HG03442 (cell line): ENCODE data around the gene AEBP1.
A peak's percentile ranks its signal among the peaks of the same experiment; 100 is the strongest.

Experiments
- ATAC-seq: cut with Tn5 transposase; IDR thresholded peaks from one replicate; pipeline ENCODE4 v1.9.1; 2021; ENCODE audit warnings: mild to moderate bottlenecking, moderate library complexity; ENCODE audit not compliant: unreplicated experiment

The AEBP1 gene

DNA sequence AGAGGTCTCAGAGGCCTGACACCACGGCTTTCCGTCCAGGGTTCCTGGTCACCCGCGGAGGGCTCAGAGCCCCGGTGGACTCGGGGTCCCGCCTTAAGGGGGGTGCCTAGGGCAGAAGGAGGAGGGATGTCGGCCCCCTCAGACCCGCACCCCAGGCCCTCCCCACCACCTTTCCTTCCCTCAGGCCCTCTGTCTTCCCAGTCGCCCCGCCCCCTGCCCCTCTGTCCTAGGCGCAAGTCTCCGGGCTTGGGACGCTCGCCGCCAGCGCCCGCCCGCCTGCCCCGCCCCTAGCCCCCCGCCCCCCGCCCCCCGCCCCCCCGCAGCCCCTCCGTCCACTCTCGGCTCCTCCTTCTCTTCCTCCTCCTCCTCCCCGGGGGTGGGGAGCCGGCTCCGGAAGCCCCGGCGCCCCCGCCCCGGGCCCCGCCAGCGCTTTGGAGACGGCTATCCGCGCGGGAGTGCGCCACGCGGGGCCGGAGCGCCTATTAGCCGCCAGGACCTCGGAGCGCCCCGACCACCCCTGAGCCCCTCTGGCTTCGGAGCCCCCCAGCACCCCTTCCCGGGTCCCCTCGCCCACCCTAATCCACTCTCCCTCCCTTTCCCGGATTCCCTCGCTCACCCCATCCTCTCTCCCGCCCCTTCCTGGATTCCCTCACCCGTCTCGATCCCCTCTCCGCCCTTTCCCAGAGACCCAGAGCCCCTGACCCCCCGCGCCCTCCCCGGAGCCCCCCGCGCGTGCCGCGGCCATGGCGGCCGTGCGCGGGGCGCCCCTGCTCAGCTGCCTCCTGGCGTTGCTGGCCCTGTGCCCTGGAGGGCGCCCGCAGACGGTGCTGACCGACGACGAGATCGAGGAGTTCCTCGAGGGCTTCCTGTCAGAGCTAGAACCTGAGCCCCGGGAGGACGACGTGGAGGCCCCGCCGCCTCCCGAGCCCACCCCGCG is at the start of gene AEBP1:
Gene AEBP1, plus strand, starts transcription at position 423 of the 937 bp plus-strand sequence. Its CDS starts 321 bp downstream, at position 744.
- no peak for ATAC-seq

DNA sequence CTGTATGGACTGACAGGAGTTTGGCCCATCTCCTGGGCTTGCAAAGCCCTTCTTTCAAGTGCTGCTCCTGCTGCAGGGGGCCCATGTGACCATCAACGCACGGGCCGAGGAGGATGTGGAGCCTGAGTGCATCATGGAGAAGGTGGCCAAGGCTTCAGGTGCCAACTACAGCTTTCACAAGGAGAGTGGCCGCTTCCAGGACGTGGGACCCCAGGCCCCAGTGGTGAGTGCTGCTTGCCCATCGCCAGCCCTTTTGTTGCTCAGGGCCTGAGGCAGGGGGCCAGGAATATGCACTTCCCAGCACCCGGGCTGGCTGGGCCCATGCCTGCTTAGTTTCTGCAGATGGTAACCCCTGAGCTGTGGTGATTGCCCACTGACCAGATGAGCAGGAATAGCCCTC is 47.5 kb upstream of the AEBP1 start:
- no peak for ATAC-seq

DNA sequence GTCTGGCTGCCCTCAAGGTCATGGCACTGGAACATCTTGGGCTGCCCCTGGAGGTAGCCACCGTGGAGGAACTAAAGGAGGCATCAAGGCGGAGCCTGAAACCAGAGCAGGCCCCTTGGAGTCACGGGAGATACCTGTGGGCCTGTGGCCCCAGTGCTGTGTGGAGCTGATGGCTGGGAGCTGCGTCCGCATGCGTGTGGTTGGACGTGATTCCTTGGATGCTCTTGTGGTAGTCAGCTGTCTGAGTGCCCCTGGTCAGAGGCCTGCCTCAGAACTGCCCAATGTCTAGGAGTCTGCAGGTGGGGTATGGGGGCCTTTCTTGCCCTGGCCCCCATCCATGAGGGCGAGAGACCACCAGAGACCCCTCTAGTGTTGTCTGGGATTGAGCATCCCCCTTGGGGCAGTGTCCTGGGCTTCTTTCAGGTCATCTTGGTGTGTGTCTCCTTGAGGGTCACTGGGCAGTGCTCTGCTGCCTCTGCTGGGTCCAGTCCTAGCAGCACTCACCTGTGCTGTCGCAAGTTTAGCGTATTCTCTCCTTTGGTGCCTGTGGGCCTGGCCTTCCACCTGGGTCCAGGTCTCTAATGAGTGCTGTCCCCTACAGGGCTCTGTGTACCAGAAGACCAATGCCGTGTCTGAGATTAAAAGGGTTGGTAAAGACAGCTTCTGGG is 46.8 kb upstream of the AEBP1 start:
- ATAC-seq: no peak

DNA sequence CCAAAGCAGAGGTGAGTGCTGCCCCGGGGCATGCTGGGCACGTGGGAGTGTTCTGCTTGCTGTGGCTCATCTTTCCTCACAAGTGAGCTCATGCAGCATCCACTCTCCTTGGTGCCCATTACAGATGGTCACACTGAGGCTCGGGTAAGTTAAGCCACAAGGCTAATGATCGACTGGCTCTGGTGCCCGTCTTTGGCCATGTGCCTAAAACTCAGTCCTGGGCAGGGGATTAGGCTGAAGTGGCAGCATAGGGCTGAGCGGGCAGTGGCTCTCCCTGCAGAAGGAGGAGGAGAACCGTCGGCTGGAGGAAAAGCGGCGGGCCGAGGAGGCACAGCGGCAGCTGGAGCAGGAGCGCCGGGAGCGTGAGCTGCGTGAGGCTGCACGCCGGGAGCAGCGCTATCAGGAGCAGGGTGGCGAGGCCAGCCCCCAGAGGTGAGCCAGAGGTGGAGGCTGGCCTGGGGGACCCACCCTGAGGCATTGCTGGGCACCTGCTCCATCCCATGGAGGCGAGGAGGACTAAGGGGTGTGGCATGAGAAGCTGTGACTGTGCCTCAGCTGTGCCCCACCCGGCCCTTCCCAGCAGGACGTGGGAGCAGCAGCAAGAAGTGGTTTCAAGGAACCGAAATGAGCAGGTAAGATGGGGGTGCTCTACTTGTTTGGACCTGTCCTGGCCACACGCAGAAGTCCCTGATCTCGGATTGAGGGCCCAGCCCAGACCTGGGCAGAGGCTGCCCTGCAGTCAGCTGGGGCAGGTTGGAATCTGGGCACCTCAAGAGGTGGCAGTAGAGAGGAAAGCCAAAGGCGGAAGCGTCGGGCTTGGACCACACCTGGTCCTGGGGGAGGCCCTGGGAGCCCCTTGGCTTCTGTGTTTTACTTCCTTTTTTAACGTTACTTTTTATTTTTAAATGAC is 46.0 kb upstream of the AEBP1 start:
- no peak for ATAC-seq

DNA sequence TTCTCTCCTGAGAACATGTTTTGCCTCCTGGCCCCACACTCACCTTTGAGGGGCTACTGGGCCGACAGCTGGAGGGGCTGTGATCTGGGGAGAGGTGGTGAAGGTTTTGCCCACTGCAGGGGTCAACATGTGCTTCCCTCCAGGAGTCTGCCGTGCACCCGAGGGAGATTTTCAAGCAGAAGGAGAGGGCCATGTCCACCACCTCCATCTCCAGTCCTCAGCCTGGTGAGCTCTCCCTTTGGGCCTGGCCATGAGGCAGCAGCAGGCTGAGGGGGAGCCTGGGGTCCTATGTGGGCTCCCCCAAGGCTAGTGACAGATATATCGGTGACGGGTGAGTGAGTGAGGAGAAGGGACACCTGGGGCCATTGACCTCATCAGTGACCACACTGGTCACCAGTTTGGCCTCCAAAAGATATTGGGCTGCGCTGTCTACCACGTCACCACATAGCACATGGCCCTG is 45.4 kb upstream of the AEBP1 start:
- ATAC-seq: no peak

DNA sequence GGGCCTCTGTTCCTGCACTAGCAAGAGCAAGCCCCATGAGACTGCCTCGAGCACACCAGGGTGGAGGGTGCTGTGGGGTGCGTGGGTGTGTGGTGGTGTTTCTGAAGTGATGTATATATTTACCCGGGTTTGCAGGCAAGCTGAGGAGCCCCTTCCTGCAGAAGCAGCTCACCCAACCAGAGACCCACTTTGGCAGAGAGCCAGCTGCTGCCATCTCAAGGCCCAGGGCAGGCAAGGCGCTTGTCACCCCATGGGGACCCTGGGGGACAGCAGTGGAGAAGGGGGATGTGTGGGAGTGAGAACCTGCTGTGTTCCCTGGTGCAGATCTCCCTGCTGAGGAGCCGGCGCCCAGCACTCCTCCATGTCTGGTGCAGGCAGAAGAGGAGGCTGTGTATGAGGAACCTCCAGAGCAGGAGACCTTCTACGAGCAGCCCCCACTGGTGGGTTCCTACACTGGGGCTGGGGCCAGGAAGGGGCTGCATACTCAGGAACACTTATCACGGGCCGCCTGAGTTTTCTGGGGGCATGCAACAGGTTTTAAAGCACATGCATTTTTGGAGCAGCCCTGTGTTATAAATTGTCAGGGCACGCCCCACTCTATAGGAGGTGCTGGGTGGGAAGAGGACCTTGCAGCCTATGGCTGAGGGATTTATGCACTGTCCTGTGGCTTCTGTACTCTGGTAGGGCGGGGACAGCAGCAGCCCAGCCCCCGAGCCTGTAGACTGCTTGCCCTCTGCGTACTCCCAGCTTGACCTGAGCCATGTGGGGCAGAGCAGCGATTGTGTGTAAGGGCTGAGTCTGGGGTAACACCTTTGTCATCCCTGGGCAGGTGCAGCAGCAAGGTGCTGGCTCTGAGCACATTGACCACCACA is 44.7 kb upstream of the AEBP1 start:
- ATAC-seq: peak; percentile 69

DNA sequence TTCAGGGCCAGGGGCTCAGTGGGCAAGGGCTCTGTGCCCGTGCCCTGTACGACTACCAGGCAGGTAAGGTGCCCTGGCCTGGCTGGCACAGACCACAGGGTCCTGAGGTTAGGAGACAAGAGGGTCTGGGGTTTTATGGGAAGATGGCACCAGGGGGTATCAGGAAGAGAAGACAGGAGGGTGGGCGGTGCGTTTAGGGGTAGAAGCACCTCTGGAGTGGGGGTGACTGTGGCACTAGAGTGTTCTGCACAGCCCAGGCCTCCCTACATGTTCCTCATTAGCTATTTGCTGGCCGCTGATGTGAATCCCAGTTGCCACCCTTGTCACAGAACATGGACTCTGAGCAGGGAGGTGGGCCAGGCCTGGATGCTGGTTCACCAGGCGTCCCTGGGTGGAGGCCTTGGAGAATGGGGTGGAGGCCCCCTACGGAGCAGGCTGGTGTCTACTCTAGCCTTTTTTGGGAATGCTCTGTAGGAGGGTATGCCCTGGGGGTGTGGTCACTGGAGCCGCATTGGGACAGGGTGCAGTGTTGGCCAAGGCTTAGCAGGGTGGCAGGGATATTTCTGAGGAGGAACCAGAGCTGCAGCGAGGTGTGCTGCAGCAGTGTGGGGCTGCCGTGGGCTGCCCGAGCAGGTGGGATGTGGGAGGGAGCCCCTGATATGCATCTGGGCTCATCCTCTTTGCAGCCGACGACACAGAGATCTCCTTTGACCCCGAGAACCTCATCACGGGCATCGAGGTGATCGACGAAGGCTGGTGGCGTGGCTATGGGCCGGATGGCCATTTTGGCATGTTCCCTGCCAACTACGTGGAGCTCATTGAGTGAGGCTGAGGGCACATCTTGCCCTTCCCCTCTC is 43.8 kb upstream of the AEBP1 start:
- no peak for ATAC-seq

DNA sequence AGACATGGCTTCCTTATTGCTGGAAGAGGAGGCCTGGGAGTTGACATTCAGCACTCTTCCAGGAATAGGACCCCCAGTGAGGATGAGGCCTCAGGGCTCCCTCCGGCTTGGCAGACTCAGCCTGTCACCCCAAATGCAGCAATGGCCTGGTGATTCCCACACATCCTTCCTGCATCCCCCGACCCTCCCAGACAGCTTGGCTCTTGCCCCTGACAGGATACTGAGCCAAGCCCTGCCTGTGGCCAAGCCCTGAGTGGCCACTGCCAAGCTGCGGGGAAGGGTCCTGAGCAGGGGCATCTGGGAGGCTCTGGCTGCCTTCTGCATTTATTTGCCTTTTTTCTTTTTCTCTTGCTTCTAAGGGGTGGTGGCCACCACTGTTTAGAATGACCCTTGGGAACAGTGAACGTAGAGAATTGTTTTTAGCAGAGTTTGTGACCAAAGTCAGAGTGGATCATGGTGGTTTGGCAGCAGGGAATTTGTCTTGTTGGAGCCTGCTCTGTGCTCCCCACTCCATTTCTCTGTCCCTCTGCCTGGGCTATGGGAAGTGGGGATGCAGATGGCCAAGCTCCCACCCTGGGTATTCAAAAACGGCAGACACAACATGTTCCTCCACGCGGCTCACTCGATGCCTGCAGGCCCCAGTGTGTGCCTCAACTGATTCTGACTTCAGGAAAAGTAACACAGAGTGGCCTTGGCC is 43.0 kb upstream of the AEBP1 start:
- no peak for ATAC-seq

DNA sequence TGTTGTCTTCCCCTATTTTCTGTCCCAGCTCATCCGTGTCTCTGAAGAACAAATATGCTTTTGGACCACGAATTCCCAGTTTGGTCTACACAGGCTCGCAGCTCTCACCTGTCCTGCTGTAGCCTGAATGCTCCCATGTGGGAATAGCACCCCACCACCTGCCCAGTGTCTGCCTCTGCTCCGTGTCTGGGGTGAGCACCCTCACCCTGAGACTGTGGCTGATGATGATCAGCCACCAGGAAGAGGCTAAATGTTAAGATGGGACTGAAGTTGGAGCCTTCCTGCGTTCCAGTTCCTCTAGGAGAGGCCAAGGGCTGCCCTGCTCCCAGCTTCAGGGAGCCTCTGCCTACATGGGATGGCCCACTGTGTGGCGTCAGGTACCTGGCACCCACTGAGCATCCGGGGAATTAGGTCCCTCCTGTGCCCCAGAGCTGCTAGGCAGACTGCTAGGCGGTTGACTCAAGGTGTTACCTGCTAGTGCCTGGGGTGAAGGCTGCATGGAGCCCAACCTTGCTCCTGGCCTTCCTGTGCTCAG is 42.4 kb upstream of the AEBP1 start:
- no peak for ATAC-seq

DNA sequence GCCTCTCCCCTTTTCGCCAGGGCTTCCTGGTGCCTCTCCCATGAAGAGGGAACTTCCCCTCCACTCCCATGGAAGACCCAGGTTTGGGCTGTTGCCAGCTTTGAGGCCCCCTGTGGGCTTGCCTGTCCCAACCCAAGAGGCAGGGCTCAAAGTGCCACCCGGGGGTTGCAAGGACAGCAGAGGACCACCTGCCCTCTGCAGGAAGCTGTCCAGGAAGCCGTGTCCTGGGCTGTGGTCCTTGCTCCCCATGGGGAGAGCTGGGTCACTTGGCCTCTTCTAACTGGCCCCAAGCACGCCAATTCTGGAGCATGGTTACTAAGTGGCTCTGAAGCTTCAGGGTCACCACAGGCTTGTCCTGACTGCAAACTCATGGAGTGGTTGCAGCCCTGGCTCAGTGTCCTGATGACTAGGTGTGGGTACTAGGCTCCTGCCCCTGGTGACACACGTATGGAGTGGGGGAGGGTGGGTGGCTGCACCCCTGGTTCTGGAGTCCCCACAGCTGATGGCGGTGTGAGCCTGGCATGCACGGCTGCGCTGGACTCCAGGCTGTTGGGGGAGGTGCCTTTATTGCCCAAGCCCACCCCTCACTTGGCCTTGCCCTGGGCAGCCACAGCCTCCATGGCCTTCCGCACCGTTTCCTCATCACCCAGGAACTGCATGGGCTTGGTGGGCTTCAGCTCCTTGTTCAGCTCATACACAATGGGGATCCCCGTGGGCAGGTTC is 41.8 kb upstream of the AEBP1 start:
- ATAC-seq: no peak

DNA sequence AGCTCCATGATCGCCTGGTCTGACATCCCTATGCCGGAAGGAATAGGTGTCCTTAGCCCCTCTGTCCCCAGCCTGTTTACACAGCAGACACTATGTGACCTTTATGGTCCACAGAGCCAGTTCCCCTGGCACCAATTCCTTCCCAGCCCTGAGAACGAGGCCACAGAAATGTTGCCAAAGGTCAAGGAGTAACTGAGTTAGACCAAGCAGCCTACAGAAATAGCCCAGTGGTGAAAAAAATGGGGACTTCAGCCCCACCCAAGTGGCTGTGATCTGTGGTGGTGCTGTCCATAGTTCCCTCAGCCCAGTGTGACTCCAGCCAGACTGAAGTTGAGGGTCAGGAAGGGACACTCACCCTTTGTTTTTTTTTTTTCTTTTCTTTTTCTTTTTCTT is 41.2 kb upstream of the AEBP1 start:
- ATAC-seq: no peak

DNA sequence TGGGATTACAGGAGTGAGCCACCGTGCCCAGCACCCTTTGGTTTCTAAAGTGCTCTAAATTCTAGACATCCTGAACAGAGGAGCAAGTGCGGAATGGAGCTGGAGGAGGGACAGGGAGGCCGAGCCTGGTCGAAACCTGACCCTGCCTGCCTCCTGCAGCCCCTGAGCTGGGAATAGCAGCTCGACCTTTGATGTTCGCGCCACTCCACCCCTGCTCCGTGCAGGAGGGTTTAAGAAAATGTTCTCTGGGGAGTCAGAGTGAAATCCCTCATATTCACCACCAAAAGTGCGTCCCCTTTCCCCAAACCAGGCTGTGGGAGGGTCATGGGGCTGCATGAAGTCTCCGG is 40.6 kb upstream of the AEBP1 start:
- no peak for ATAC-seq

DNA sequence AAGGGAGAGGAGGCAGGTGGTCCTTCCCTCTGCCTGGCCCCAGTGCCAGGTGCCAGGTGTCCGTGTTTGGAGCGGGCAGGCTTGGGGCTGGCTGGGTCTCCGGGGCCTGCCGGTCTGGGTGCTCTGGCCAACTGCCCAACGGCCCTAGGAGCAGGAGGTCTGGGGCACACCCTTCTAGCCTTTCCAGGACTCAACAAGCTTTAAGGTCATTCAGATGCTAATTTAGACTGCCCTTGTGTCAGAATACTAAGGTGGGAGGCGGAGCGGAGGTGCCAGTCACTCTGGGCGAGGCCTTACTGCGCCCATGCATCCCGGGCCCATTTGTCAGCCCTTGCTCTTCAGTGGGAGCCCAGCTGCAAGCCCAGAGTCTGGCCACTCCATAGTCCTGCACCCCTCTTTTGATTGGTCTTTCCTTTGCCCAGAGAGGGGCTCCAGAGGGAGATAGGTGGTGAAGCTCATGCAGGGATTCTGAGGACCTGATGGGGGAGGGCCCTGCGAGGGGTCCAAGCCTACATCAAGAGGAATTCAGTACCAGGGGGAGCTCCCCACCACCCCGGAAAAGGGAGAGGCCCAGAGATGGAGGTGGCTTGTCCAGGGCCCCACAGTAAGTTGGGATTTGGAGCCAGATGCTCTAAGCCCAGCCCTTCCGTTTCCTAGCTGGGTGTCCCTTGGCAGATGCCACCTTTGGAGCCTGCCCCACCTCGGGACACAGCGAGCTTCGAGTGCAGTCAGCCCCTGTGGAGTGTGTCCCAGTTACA is 40.1 kb upstream of the AEBP1 start:
- ATAC-seq: no peak

DNA sequence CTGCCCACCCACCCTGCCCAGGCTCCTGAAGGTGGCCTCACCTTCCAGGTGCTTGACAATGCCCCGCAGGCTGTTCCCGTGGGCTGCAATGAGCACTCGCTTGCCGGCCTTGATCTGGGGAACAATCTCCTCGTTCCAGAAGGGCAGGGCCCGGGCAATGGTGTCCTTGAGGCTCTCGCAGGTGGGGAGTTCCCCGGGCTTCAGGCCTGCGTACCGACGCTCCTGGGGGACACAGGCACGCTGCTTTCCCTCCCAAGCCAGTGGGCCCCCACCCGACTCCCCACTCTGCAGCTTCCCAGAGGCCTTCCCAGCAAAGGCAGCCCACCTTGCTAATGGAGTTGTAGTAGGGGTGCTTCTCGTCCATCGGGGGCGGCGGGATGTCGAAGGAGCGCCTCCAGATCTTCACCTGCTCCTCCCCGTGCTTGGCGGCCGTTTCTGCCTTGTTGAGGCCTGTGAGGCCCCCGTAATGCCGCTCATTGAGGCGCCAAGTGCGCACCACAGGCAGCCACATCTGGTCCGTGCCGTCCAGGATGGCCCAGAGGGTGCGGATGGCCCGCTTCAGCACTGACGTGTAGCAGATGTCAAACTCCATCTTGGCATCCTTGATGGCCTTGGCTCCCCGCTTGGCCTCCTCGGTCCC is 39.2 kb upstream of the AEBP1 start:
- no peak for ATAC-seq

DNA sequence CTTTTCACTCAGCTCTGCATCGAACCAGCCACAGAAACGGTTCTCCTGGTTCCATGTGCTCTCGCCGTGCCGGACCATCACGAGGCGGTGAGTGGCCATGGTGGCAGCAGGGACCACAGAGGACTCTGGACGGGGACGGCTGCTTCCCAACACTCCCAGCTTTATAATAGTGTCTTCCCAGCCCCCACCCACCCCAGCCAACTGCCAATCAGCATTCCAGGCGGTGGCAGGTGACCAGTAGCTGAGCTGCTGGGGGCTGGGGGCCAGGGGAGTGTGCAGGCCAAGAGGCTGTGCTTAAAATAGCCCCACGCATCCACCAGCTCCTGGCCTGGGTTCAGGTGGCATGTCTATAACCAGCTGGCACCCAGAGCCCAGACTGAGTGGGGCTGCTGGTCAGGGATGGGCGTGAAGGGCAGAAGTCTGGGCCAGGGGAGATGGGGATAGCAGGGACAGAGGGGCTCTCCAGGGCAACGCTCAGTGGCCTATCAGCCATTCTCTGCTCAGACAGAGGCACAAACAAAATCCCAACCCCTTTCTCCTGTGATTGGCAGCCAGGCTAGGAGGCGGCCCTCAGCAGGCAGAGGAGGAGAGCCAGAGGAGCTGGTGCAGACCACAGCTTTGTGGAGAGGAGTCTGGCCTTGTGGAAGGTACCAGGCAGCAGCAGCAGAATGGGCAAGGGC is 38.6 kb upstream of the AEBP1 start, which contains the start of gene PGAM2:
Gene PGAM2, minus strand, starts transcription at position 137 of the 680 bp plus-strand sequence. Its CDS starts 38 bp downstream, at position 99.
- ATAC-seq: no peak

DNA sequence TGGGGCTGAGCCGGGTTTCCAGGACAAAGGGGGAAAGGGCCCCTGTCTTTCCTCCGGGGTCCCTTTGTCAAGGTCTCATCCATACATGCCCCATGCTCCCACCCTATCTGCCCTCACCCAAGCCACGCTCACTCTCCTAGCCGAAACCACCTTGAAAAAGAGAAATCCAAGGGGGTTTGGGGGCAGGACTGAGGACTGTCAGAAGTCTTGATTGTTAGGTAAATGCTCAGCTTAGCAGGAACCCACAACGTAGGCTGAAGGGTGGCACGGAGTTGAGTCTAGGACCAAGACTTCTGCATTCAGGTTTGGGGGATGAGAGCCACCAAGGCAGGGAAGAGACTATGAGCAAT is 38.1 kb upstream of the AEBP1 start:
- ATAC-seq: no peak
